Measurements from ENCODE around the gene GMPPA.

GMPPA gene

DNA sequence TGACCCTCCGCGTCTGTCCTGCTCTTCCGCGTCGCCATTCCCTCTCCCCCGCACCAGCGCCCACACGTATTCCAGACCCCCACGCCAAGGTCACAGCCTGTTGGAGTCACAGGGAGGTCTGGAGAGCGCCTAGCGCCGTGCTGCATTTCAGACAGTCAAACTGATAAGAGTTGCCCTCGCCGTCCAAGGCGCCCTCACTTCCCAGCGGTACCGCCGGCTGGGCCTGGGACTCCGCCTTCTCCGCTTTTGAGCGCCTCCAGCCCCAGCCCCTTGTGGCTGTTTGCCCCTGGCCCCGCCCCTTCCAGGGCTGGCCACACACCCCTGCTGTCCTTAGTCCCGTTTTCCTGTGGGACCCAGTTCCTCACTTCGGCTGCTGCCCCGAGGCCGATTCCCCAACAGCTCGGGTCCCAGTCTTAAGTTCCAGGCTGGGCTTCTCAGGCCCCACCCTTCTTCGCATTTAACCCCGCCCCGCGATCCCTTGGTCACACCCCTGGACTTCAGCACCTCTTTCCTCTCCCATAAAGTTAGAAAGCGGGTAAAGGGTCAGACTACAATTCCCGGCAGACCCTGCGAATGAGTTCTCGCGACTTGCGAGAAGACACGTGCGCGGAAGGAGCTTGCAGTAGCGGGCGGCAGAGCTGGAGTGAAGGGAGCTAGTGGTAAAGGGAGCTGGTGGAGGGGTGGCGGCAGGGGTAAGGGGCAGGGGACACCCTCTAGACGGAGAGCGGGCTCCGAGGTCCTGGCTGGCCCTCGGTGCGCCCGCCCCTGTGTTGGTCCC is at the start of gene GMPPA:
GMPPA (plus strand) TSS at position 612 of the 778 bp plus-strand sequence. CDS start 1,085 bp downstream, outside the sequence.
- DNase-seq: peak; percentile 97

DNA sequence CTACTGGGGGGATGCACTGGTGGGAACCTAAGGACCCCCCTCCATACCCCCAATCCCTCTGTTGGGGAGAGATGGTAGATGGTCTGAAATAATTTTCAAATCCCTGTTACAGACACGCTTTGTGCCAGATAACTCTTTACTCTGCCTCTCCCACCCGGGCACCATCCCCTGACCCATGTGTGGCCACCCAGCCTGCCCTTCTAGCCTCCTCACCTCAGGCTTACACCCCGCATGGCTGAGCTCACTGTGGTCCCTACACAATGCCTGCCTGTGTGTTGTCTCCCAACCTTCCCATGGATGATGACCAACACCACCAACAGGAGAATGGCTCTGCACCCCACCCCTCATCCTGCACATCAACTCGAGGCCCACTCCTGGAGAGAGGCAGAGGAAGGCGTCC is 49.1 kb upstream of the GMPPA start:
- no peak for DNase-seq

DNA sequence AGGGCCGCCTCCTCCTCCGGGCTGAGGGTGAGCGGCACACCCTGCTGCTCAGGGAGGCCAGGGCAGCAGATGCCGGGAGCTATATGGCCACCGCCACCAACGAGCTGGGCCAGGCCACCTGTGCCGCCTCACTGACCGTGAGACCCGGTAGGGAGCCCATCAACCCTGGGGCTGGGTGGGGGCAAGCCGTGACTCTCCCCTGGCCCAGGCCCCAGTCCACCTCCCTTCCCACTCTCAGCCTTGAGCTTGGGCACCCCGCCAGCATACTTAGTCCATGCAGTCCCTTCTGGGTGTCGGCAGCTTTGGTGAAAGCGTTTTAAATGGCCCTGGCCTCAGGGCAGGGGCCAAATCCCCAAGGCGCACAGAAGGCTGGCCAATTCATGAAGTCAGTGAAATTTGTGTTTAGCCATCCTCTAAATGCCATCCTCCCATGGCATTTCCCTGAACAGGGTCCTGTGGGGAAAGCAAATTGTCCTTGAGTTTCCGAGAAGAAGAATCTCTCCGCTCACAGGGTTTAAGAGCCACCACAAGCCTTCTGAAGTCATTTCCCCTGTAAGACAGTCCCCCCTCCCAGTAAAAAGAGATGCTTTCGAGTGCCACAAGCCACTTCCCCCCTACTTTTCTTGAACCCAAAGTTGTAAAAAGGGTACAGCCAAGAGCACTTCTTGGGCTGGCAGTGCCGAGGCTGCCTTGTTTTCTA is 46.9 kb upstream of the GMPPA start:
- DNase-seq: no peak

DNA sequence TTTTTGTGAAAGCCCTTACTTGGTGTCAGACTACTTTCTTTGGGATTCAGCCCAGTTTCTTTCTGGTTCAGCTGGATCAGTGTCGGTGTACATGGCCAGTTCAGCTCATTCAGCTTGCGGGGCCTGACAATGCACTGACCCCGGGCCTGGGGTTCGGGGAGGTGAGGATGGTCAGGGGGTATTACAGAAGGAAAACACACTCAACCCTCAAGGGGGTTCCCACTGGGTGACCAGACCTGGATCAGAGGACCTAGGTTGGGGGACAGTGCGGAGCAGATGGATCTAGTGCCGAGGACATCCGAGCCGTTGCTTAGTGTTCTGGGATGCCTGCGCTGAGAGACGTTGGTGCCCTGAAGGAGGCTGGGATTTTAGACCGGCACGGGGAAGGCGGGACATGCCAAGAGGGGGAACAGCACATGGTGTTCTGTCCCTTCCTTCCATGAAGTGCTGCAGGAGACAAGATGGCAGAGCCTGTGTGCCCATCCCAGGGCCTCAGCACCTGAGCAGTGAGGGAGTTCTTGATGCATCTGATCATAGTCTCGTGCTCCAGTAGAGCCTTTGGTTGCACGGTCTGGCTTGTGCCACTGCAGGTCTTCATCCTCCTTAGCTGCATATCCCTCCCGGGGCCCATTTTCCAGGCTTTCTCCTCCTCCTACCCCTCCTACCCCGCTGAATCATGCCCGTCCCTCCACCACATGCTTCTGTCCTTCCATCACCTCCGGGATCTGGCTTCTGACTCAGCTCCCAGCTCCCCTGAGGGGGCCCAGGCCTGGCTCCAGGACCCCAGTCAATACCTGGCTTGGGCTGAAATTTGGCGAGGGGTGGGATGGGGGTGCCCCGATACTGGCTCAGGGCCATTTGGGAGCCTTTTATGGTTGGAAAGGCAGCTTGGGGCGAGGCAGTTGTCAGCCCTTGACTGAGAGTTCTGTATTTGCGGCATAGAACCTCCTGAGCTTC is 46.1 kb upstream of the GMPPA start:
- no peak for DNase-seq

DNA sequence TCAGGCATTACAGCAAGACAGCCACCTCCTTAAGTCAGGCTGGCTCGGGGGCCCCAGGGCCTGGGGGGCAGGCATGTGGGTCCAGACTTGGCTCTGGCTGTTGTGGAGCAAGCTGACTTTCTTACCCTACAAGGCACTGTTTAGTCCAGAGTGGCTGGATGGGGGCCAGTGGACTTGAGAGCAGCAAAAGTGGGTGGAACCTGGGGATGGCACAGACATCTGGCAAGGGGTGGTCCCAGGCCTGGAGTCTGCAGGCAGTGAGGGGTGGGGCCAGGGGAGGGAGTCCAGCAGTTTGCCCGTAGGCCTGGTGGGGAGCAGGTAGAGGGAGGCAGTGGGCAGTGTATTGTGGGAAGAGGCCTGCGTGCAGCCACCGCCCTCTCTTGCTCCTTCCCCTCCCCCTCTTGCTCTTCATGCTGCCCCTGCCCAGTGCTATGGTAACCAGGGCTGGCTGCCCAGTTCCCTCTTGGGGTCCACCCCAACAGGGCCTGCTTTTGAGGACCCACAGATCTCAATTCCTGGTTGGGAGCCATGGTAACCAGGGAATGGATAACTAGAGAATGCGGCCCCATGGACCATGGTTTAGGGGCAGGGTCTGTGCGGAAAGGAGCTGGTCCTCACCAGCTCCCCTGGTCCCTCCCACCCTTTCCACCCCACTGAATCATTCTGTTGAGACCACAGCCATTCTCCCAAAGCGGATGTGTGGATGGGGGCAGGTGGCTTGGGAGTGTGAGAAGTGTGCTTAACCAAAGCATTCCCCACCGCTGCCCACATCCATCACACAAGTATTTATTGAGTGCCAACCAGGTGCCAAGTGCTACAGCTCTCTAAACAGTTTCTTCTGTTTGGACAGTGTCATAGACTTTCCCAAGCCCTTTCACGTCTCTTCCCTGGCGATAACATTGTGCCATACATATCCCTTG is 44.8 kb upstream of the GMPPA start:
- no peak for DNase-seq

DNA sequence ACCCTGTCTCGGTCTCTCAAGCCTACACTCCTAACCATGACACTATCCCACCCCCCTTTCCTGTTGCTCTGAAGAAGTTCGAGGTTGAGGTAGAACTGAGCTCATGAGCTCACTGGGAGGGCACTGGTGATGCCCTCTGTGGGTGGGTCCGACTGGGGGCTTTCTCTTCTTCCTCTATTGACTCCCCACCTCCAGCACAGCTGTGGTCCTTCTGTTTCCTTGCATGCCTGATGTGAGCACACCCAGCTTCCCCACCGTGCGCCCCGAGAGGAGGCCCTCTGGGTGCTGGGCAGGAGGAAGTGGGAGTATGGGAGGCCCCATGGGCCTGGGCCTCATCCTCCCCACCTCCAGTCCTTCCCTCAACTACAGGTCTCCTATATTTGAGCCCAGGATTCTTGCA is 43.1 kb upstream of the GMPPA start:
- DNase-seq: no peak

DNA sequence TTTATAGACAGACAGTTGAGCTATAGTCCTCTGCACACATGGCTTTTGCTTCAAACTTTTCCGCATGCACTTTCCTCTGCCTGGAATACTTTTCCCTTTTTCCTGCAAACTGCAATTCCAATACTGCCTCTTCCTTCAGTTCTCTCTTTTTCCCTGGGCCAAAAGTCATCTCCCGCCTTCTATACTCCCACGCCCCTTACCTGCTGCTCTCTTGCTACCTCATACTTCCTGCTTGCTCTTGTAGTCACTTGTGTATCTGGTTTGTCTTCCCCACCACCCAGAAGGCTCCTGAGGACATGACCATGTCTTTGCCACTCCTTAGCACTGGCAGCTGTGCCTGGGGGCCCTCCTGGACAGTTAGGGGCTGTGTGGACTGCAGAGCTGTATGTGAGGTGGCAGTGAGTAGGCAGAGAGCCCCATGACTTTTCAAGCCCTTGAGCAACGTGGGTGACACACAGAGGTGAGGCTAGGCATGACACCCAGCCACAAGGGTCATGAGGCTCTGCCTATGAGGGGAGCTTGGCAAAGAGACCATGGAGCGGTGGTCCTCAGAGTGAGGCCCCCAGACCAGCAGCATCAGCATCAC is 40.8 kb upstream of the GMPPA start:
- DNase-seq: no peak

DNA sequence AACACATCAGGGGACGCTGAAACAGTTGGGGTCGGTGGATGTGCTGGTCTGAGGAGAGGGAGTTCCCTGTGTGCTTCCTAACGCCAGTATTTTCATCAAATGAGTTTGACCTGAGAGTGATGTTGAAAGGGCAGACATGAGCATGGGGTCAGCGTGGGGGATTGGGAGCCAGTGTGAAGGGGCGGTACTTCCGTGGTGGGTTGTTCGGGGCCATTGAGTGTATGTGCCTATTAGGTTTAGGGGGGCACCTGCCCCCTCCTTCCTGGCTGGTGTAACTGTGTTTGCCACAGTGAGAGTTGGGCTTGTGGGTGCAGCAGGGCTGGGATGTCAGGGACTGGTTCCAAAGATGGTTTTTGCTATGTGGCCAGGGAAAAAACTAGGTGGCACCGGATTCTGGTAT is 39.7 kb upstream of the GMPPA start:
- DNase-seq: no peak

DNA sequence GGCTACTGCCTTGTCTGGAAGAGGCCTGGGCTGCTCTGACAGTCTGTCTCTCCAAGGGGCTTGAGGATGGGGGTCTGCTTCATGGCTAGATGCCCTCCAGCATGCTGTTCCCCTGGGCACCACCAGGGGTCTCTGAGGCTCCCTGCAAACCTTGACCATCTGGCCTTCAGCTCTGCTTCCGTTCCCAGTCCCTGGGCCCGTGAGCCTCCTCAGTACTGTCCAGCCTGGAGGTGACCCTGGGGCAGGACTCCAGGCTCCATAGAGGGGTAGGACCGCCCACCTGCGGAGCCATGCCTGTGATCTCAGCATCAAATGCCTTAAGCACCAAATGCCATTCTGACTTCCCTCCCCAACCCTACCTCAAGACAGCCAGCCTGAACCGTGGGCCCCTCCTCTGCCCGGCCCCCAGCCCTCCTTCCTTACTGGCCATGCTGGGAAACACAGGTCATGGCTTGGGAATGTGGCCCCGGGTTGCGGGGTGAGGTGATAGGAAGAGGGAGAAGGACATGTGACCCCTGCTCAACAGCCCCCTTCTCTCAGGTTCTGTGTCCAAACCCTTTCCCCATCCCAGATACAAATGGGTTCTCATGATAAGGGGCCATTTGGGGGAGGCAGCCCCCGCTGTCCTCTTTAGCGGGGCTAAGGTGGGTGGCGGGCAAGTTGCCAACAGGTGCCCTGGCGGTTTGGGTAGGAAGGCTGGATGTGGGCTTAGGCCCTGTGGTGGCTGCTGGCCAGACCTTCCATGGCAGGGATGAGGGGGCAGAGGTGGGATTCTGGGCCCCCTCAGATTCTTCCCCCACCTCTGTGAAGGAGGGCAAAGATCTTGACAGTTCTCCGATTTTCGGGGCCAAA is 39.0 kb upstream of the GMPPA start:
- peak; percentile 33 for DNase-seq

DNA sequence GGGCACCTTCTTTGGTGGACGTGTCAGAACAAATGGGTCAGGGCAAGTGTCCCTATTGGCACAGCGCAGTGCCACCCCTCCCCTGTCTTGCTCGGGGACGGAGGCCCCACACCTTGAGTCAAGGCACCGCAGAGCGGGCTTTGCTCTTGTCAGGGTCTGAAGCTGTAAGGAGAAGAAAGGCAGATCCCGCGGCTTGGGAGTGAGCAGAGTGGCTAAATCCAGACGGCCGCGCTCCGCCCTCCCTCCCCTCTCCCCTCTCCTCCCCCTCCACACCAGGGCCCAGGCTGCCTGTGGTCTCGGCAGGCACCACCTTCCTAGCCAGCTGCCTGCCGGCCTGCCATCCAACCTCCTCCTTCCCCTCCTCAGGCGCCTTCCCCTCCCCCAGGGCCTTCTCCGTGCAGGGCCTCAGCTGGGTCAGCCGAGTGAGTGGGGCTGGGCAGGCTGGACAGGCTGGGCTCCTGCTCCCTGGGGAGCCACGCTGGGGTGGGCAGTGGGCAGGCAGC is 38.2 kb upstream of the GMPPA start:
- DNase-seq: no peak

DNA sequence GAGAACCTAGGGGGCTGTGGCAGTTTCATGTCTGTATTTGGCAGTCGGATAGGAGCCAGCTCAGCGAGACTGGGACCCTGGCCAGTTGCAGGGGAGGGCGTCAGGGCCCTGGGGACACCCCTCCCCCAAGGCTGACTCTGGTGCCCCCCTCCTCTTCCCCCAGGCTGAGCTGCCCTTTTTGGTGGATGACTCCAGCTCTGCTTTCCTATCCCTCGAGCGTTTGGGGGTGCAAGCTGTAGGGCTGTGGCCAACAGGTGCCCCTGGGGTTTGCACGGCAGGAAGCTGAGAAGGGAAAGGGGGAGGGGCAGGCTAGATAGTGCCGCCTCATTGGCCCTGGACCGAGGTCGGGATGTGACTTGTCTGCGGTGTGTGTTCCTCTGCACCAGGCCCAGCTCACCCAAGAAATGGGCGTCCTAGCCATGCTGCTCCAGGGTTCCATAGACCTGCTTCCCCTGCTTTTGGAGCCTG is 37.6 kb upstream of the GMPPA start:
- no peak for DNase-seq

DNA sequence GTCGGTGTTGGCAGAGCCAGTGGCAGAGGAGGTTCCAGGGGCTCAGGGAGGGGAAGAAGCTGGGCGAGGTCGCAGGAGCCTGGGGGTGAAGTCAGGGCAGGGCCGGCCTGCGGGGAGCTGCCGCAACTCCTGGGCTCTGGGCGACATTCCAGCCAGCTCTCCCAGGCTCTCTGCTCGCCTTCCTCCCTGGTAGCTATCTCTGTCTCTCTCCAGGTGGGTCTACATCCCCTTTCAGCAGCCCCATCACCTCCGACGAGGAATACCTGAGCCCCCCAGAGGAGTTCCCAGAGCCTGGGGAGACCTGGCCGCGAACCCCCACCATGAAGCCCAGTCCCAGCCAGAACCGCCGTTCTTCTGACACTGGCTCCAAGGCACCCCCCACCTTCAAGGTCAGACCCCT is 37.0 kb upstream of the GMPPA start:
- DNase-seq: no peak

DNA sequence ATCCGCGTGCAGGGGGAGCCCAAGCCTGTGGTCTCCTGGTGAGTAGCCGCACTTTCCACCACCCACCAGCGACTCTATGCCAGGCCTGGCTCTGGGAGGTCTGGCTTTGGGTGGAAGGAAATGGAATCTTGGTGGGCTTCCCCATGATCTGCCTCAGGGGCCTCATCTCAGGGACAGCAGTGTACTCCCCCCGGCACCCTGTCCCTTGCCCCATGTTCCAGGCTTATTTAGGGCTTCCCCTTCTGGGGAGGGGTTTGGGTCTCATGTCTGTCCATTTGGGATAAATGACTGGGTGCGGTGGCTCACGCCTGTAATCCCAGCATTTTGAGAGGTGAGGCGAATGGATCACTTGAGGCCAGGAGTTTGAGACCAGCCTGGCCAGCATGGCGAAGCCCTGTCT is 36.3 kb upstream of the GMPPA start:
- DNase-seq: no peak

DNA sequence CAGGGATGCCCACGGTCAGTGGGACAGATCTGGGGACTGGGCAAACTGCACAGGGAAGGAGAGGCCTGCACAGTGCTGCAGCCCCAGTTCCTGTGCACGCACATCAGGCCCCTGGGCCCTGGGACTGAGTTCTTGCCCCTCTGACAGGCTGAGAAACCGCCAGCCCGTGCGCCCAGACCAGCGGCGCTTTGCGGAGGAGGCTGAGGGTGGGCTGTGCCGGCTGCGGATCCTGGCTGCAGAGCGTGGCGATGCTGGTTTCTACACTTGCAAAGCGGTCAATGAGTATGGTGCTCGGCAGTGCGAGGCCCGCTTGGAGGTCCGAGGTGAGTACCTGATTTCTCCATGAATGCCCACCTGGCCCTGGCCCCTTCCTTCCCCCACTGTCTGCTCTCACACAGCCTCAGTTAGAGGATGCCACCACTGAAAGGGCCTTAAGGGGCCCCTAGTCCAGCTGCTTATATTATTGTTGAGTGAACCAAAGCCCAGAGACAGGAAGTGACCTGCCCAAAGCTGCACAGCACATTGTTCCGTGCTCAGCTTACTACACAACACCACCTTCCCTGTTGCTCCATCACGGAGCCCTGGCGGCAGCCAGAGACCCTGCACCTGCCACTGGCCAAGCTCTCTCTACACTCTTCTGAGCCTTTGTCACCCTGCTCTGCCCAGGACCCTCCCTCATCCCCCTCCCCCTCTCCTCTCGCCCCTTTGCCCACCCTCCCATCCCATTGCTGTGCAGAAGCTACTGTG is 34.2 kb upstream of the GMPPA start:
- no peak for DNase-seq

DNA sequence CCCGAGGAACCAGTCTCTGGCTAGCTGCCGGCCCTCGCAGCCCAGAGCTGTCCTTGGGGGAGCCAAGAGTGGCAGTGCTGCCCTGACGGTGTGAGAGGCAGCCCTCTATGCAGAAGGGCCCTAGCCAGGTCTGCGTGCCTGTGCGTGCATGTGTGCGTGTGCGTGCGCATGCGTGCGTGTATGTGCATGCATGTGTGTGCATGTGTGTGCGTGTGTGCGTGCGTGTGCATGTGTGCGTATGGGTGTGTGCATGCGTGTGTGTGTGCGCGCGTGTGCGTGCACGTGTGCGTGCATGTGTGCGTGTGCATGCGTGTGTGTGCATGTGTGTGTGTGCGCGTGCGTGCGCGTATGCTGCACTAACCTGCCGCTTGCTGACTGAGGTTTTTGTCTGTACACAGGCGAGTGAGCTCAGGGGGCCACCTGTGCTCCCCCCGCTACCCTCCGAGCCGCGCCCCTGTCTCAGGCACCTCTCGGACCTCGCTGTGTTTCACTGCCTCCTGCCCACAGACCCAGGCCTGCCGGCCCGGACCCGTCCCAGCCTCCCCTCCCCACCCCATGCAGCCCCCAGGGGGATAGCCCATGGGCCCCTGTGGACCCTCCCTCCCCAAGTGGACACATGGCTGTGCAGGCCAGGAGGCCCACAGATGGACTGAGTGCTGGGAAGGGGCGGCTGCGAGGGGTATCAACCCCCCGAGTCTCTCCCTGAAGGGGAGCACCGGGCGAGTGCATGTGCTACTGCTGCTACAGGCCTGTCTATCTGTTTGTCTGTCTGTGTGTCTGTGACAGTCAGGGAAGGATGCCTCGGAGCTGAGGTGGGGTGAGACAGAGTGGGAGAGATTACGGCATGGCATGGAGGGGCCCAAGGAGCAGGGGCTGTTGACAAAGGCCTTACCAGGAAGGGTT is 32.8 kb upstream of the GMPPA start:
- no peak for DNase-seq

DNA sequence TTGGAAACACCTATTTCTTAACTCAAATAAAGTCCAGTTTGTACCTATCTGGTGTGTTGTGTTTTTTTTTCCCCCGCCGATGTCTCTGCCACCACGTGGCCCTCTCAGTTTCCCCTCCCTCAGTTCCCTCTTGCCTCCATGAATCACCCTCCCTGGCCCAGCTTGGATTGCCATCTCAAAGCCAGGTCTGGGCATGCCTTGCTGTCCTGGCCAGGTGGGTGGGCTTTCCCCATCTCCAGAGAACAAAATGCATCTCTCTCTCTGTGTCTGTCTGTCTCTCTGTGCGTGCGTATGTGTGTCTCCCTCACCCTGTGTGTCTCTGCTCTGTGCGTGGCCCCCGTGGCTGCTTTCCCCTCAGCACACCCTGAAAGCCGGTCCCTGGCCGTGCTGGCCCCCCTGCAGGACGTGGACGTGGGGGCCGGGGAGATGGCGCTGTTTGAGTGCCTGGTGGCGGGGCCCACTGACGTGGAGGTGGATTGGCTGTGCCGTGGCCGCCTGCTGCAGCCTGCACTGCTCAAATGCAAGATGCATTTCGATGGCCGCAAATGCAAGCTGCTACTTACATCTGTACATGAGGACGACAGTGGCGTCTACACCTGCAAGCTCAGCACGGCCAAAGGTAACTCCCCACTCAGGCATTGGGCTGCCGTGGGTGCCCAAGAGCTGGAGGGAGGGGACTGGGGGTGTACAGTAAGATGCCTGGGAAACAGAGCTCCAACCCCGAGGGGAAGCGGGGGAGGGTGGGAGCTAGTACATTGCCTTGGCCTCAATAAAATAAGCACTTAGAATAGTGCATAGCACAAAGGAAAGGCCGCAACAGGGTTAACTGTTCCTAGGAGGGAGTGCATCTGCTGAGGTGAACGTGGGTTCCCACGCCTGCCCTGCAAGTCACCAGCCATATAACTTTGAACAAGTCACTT is 31.6 kb upstream of the GMPPA start:
- no peak for DNase-seq

DNA sequence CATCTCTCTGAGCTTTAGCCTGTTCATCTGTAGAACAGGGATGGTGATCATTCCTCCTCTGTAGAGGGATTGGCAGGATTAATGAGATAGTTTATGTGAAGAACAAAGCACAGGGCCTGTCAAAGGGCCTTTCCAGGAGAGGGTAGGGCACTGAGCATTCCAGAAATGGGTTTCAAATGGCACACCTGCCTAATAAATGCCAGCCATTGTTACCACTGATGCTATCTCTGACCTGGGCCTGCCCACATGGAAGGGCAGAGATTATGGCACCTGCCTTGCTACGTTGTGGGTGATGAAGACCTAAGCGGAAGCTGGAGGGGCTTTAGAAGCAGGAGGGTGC is 31.0 kb upstream of the GMPPA start:
- no peak for DNase-seq
